HepG2 (cell line): ENCODE measurements around the gene UBE2O. TPM values are rescaled to one million over a fixed set of nuclear protein-coding genes. Genes with fewer than 3 reads are reported as not detected.
A peak's percentile ranks its signal among the peaks of the same experiment; 100 is the strongest.

ENCODE experiments used
- CBX1 ChIP-seq: IDR thresholded peaks from one replicate; pipeline ENCODE4 v1.6.1; 2016; ENCODE audit warnings: antibody characterized with exemption, low read depth
- CHCHD3 ChIP-seq: sonication (generic); formaldehyde crosslinking; IDR thresholded peaks from 2 replicates; pipeline ENCODE4 v1.8.0; 2022; ENCODE audit warnings: mild to moderate bottlenecking, missing genetic modification reagents, moderate library complexity
- FOXA3 ChIP-seq: IDR thresholded peaks from 2 replicates; pipeline ENCODE4 v1.6.1; 2016; ENCODE audit warnings: missing genetic modification reagents, missing compliant biosample characterization
- HDAC1 ChIP-seq: sonication (generic); formaldehyde crosslinking; IDR thresholded peaks from 2 replicates; pipeline ENCODE4 v1.5.1; 2020; ENCODE audit warnings: mild to moderate bottlenecking, missing genetic modification reagents
- HMG20A ChIP-seq: IDR thresholded peaks from 2 replicates; pipeline ENCODE4 v1.6.1; 2016; ENCODE audit warnings: borderline replicate concordance
- KLF6 ChIP-seq: IDR thresholded peaks from 2 replicates; pipeline ENCODE4 v1.8.0; 2016; ENCODE audit warnings: missing biosample characterization, missing genetic modification reagents
- NR2F1 ChIP-seq, 2 experiments: fragments of 450-650 bp in 1 of 2; formaldehyde crosslinking in 1 of 2; IDR thresholded peaks; 2 replicates each; pipeline versions ENCODE4 v1.5.0 to v1.6.1; 2016 to 2020; ENCODE audit warnings: mild to moderate bottlenecking in 1 of 2, missing compliant biosample characterization in 1 of 2, missing genetic modification reagents in 1 of 2, moderate library complexity in 1 of 2
- RFX5 ChIP-seq: IDR thresholded peaks from 2 replicates; pipeline ENCODE4 v1.6.1; 2011; ENCODE audit warnings: low read depth, low read length, improper control_type of control experiment
- ZNF329 ChIP-seq: sonication (generic); formaldehyde crosslinking; IDR thresholded peaks from 2 replicates; pipeline ENCODE4 v1.9.0; 2021; ENCODE audit warnings: low read depth, mild to moderate bottlenecking, missing genetic modification reagents
- ZNF441 ChIP-seq: sonication (generic); formaldehyde crosslinking; IDR thresholded peaks from 2 replicates; pipeline ENCODE4 v1.7.0; 2021; ENCODE audit warnings: missing genetic modification reagents, borderline replicate concordance
- ZNF446 ChIP-seq: sonication (generic); formaldehyde crosslinking; IDR thresholded peaks from 2 replicates; pipeline ENCODE4 v1.5.0; 2020; ENCODE audit warnings: mild to moderate bottlenecking, missing genetic modification reagents
- ZNF780A ChIP-seq: sonication (generic); formaldehyde crosslinking; IDR thresholded peaks from 2 replicates; pipeline ENCODE4 v1.8.0; 2022; ENCODE audit warnings: mild to moderate bottlenecking, missing genetic modification reagents, moderate library complexity
- ZNF83 ChIP-seq: sonication (generic); formaldehyde crosslinking; IDR thresholded peaks from 2 replicates; pipeline ENCODE4 v1.4.0; 2020; ENCODE audit warnings: missing genetic modification reagents, mild to moderate bottlenecking, borderline replicate concordance
- polyA plus RNA-seq, 8 experiments: library from polyadenylated mRNA; depleted of rRNA in 3 of 8; stranded (reverse) in 7 of 8; unstranded in 1 of 8; fragments of >200 nt; fragmentation: Illumina TruSeq in 4 of 8; extraction: Trizol in 4 of 8; gene quantifications; 2 replicates each; pipeline versions ENCODE4 v1.2.1 to v1.2.3, GENCODE V29; 2011 to 2016; ENCODE audit warnings: low read depth in 4 of 8, missing spikeins in 1 of 8, mixed read lengths in 1 of 8; ENCODE audit not compliant: insufficient read depth in 1 of 8
- total RNA-seq, 5 experiments: library from RNA; depleted of rRNA; stranded (reverse); fragments of >200 nt; fragmentation: Illumina TruSeq; extraction: Trizol; gene quantifications; 2 replicates each; pipeline ENCODE4 v1.2.3, GENCODE V29; 2016; ENCODE audit warnings: low read depth in 1 of 5
- TF ChIP-seq, protein P1 (sequence below): sonication (generic); formaldehyde crosslinking; IDR thresholded peaks from 2 replicates; pipeline ENCODE4 v1.8.0; 2022; ENCODE audit warnings: low read depth, missing genetic modification reagents
- TF ChIP-seq, protein P2 (sequence below): sonication (generic); formaldehyde crosslinking; IDR thresholded peaks from 2 replicates; pipeline ENCODE4 v1.5.0; 2020; ENCODE audit warnings: mild to moderate bottlenecking, missing genetic modification reagents, moderate library complexity
- TF ChIP-seq, protein P3 (sequence below): sonication (generic); formaldehyde crosslinking; IDR thresholded peaks from one replicate; pipeline ENCODE4 v1.5.1; 2020; ENCODE audit warnings: mild to moderate bottlenecking, missing genetic modification reagents; ENCODE audit errors: not compliant biosample characterization

Gene UBE2O
- total and polyA plus RNA-seq, 2 of the 13 experiments (the other 11 are each of a cell fraction or from before 2014, with no cell fraction given): 21.5 to 23.5 TPM

DNA sequence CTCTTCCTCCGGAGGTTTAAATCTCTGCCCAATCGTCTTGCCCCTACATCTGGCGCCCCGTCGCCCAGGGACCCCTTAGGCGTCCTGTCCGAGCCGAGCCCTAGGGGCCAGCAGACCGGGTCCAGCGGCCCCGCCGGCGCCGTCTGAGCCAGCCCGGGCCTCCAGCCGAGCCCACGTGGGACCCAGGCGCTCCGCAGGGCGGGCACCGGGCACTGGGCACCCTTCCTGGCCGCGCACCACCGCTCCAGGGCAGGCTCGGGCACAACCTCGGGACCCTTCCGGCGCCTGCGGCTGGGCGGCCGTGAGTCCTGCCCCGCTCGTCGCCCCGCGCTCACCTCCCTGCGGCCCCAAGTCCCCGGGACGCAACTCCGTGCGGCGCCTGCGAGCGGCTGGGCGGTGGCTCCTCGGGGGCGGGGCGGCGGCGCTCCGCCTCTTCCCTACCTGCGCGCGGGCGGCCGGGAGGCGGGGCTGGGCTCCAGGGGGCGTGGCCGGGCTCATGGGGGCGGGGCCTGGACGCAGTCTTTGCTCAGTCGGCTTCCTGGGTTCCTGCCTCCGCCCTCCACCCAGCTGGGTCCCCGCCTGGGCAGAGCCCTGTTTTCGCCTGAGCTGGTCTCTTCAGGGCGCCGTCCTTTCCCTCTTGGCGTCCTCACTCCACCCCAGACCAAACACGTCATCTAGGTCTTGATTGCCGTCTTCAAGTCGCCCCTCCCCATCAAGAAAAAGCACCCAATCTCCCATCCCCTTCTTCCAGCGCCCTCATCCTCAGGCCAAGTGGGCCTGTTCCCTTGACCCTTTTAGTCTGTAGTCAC, 48.3 kb upstream of the UBE2O start, which contains the start of gene RHBDF2 (continued):
- TF ChIP-seq NR2F1 (CRISPR knock-in tag; IDR thresholded peaks at IDR 0.05): no peak
- TF ChIP-seq, protein P1, sequence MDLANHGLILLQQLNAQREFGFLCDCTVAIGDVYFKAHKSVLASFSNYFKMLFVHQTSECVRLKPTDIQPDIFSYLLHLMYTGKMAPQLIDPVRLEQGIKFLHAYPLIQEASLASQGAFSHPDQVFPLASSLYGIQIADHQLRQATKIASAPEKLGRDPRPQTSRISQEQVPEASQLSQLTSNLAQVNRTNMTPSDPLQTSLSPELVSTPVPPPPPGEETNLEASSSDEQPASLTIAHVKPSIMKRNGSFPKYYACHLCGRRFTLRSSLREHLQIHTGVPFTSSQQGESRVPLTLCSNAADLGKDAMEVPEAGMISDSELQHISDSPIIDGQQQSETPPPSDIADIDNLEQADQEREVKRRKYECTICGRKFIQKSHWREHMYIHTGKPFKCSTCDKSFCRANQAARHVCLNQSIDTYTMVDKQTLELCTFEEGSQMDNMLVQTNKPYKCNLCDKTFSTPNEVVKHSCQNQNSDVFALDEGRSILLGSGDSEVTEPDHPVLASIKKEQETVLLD (CRISPR knock-in tag): peak; percentile 68
- peak; percentile 36 for TF ChIP-seq ZNF441
- TF ChIP-seq CHCHD3 (CRISPR knock-in tag): no peak
- TF ChIP-seq ZNF83 (CRISPR knock-in tag): peak; percentile 73; the same call in 1 of the 2 replicates
- TF ChIP-seq, protein P2, sequence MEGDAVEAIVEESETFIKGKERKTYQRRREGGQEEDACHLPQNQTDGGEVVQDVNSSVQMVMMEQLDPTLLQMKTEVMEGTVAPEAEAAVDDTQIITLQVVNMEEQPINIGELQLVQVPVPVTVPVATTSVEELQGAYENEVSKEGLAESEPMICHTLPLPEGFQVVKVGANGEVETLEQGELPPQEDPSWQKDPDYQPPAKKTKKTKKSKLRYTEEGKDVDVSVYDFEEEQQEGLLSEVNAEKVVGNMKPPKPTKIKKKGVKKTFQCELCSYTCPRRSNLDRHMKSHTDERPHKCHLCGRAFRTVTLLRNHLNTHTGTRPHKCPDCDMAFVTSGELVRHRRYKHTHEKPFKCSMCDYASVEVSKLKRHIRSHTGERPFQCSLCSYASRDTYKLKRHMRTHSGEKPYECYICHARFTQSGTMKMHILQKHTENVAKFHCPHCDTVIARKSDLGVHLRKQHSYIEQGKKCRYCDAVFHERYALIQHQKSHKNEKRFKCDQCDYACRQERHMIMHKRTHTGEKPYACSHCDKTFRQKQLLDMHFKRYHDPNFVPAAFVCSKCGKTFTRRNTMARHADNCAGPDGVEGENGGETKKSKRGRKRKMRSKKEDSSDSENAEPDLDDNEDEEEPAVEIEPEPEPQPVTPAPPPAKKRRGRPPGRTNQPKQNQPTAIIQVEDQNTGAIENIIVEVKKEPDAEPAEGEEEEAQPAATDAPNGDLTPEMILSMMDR (CRISPR knock-in tag): no peak; the same call in 1 of the 2 replicates
- no peak for TF ChIP-seq HMG20A (CRISPR knock-in tag)
- TF ChIP-seq FOXA3 (CRISPR knock-in tag): 0 out of 2 replicates have a peak, but pooled peaks have one; percentile 4
- peak; percentile 3; the same call in 1 of the 2 replicates for TF ChIP-seq RFX5
- peak; percentile 70 for TF ChIP-seq HDAC1 (CRISPR knock-in tag)
- TF ChIP-seq ZNF780A: no peak
- TF ChIP-seq CBX1: peak; percentile 60
- TF ChIP-seq, protein P3, sequence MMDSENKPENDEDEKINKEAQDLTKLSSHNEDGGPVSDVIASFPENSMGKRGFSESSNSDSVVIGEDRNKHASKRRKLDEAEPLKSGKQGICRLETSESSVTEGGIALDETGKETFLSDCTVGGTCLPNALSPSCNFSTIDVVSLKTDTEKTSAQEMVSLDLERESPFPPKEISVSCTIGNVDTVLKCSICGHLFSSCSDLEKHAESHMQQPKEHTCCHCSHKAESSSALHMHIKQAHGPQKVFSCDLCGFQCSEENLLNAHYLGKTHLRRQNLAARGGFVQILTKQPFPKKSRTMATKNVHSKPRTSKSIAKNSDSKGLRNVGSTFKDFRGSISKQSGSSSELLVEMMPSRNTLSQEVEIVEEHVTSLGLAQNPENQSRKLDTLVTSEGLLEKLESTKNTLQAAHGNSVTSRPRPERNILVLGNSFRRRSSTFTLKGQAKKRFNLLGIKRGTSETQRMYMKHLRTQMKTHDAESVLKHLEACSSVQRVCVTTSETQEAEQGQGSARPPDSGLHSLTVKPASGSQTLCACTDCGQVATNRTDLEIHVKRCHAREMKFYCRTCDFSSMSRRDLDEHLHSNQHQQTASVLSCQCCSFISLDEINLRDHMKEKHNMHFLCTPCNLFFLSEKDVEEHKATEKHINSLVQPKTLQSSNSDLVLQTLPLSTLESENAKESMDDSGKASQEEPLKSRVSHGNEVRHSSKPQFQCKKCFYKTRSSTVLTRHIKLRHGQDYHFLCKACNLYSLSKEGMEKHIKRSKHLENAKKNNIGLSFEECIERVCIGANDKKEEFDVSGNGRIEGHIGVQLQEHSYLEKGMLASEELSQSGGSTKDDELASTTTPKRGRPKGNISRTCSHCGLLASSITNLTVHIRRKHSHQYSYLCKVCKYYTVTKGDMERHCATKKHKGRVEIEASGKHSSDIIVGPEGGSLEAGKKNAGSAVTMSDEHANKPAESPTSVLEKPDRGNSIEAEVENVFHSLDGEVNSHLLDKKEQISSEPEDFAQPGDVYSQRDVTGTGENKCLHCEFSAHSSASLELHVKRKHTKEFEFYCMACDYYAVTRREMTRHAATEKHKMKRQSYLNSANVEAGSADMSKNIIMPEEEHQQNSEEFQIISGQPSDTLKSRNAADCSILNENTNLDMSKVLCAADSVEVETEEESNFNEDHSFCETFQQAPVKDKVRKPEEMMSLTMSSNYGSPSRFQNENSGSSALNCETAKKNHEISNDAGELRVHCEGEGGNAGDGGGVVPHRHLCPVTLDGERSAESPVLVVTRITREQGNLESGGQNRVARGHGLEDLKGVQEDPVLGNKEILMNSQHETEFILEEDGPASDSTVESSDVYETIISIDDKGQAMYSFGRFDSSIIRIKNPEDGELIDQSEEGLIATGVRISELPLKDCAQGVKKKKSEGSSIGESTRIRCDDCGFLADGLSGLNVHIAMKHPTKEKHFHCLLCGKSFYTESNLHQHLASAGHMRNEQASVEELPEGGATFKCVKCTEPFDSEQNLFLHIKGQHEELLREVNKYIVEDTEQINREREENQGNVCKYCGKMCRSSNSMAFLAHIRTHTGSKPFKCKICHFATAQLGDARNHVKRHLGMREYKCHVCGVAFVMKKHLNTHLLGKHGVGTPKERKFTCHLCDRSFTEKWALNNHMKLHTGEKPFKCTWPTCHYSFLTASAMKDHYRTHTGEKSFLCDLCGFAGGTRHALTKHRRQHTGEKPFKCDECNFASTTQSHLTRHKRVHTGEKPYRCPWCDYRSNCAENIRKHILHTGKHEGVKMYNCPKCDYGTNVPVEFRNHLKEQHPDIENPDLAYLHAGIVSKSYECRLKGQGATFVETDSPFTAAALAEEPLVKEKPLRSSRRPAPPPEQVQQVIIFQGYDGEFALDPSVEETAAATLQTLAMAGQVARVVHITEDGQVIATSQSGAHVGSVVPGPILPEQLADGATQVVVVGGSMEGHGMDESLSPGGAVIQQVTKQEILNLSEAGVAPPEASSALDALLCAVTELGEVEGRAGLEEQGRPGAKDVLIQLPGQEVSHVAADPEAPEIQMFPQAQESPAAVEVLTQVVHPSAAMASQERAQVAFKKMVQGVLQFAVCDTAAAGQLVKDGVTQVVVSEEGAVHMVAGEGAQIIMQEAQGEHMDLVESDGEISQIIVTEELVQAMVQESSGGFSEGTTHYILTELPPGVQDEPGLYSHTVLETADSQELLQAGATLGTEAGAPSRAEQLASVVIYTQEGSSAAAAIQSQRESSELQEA (CRISPR knock-in tag): no peak
- TF ChIP-seq ZNF446: peak; percentile 89; the same call in 1 of the 2 replicates
- TF ChIP-seq ZNF329 (CRISPR knock-in tag): peak; percentile 89; the same call in 1 of the 2 replicates
- peak; percentile 65; the same call in 1 of the 2 replicates for TF ChIP-seq KLF6
